ENCODE measurements around the gene BDNF. TPM values are rescaled to one million over a fixed set of nuclear protein-coding genes. Genes with fewer than 3 reads are reported as not detected.
"Not testable (repeated sequence)": the region's sequence is repeated elsewhere in the genome, so short reads cannot be mapped to it uniquely, and the experiment has no call there.

Gene BDNF
- 0.20 and 0.42 TPM in 2 replicates for total RNA-seq (2014; rRNA removed; shearing (Covaris generic))

- Histone ChIP-seq H3K36me3 (no peaks in the 10 kb centered on the region), H3K9me3 (replicated peaks) (no peaks in the 10 kb centered on the region), H3K4me3 (peak within 1 kb of the TSS; percentile 66), H3K27ac (no peak within 1 kb of the TSS), H3K4me1 (no peaks in the 10 kb centered on the region; the same call in 1 of the 2 replicates), H3K27me3 (no peaks in the 10 kb centered on the region; the same call in 1 of the 2 replicates)
- peak; percentile 13 to 41 for DNase-seq
Observed at GRCh38 chr11:27700351-27701301, at the start of gene BDNF. BDNF (minus strand) TSS chr11:27700455; CDS start chr11:27658564, 41,891 bp downstream.

GRCh38 chr11:27740362-27741013 lies 40.2 kb upstream of the BDNF start:
- no peaks in the 10 kb centered on the region; the same call in 1 of the 2 replicates for H3K27me3 ChIP-seq

GRCh38 chr11:27735281-27735680 lies 35.0 kb upstream of the BDNF start:
- H3K9me3 ChIP-seq (replicated peaks), result no peaks in the 10 kb centered on the region
- no peaks in the 10 kb centered on the region for H3K36me3 ChIP-seq
- H3K27me3 ChIP-seq, result no peaks in the 10 kb centered on the region
- no peak overlapping the region for H3K4me3 ChIP-seq
- H3K4me1 ChIP-seq, result no peaks in the 10 kb centered on the region
- DNase-seq, result no peak
- no peak overlapping the region for H3K27ac ChIP-seq

More at GRCh38 chr11:27740362-27741013, 40.2 kb upstream of the BDNF start:
- Histone ChIP-seq H3K4me1 (no peaks in the 10 kb centered on the region), H3K36me3 (no peaks in the 10 kb centered on the region), H3K4me3 (no peak overlapping the region), H3K9me3 (replicated peaks) (no peaks in the 10 kb centered on the region), H3K27ac (no peak overlapping the region)
- no peak for DNase-seq

- H3K9me3 ChIP-seq (replicated peaks); DNase-seq; H3K4me1 ChIP-seq; H3K27me3 ChIP-seq; H3K4me3 ChIP-seq; H3K36me3 ChIP-seq; H3K27ac ChIP-seq: not testable (repeated sequence)
Observed at GRCh38 chr11:27731803-27732202, 31.5 kb upstream of the BDNF start.

GRCh38 chr11:27726981-27727380 lies 26.7 kb upstream of the BDNF start:
- Histone ChIP-seq H3K27me3 (no peaks in the 10 kb centered on the region), H3K4me3 (no peak overlapping the region), H3K9me3 (replicated peaks) (no peaks in the 10 kb centered on the region), H3K4me1 (no peaks in the 10 kb centered on the region), H3K36me3 (no peaks in the 10 kb centered on the region), H3K27ac (no peak overlapping the region)
- no peak for DNase-seq

GRCh38 chr11:27723687-27724086 lies 23.4 kb upstream of the BDNF start:
- no peak overlapping the region for H3K27ac ChIP-seq

GRCh38 chr11:27722953-27723344 lies 22.7 kb upstream of the BDNF start:
- no peak overlapping the region for H3K4me3 ChIP-seq
- H3K27me3 ChIP-seq, result no peaks in the 10 kb centered on the region
- 0 out of 2 replicates have a peak, but pooled peaks cover under 1% of the 10 kb centered on the region for H3K4me1 ChIP-seq
- no peaks in the 10 kb centered on the region for H3K9me3 ChIP-seq (replicated peaks)
- no peak overlapping the region for H3K27ac ChIP-seq
- H3K36me3 ChIP-seq, result no peaks in the 10 kb centered on the region
- DNase-seq, result no peak

More at GRCh38 chr11:27723687-27724086, 23.4 kb upstream of the BDNF start:
- Histone ChIP-seq H3K9me3 (replicated peaks) (no peaks in the 10 kb centered on the region), H3K27me3 (no peaks in the 10 kb centered on the region), H3K4me1 (no peaks in the 10 kb centered on the region), H3K4me3 (no peak overlapping the region), H3K36me3 (no peaks in the 10 kb centered on the region)
- DNase-seq, result no peak

GRCh38 chr11:27722117-27722952 lies 22.1 kb upstream of the BDNF start:
- DNase-seq, result no peak
- Histone ChIP-seq H3K27ac (no peak overlapping the region), H3K9me3 (replicated peaks) (no peaks in the 10 kb centered on the region), H3K27me3 (no peaks in the 10 kb centered on the region), H3K4me1 (0 out of 2 replicates have a peak, but pooled peaks cover 4% of the 10 kb centered on the region), H3K36me3 (no peaks in the 10 kb centered on the region), H3K4me3 (no peak overlapping the region)

GRCh38 chr11:27721264-27722116 lies 21.2 kb upstream of the BDNF start:
- Histone ChIP-seq H3K27me3 (no peaks in the 10 kb centered on the region), H3K4me3 (no peak overlapping the region), H3K4me1 (0 out of 2 replicates have a peak, but pooled peaks cover 4% of the 10 kb centered on the region), H3K27ac (no peak overlapping the region), H3K36me3 (no peaks in the 10 kb centered on the region), H3K9me3 (replicated peaks) (no peaks in the 10 kb centered on the region)
- DNase-seq, result no peak

GRCh38 chr11:27720277-27720830 lies 20.1 kb upstream of the BDNF start:
- Histone ChIP-seq H3K4me1 (0 out of 2 replicates have a peak, but pooled peaks cover 4% of the 10 kb centered on the region), H3K9me3 (replicated peaks) (no peaks in the 10 kb centered on the region), H3K27me3 (no peaks in the 10 kb centered on the region), H3K4me3 (no peak overlapping the region), H3K27ac (no peak overlapping the region), H3K36me3 (no peaks in the 10 kb centered on the region)
- DNase-seq, result peak; percentile 24 to 56

GRCh38 chr11:27719546-27719925 lies 19.3 kb upstream of the BDNF start:
- Histone ChIP-seq H3K9me3 (replicated peaks) (no peaks in the 10 kb centered on the region), H3K4me1 (0 out of 2 replicates have a peak, but pooled peaks cover 4% of the 10 kb centered on the region), H3K4me3 (peak overlapping the region; percentile 55), H3K27ac (no peak overlapping the region), H3K27me3 (no peaks in the 10 kb centered on the region), H3K36me3 (no peaks in the 10 kb centered on the region)
- DNase-seq, result no peak

- Histone ChIP-seq H3K36me3 (no peaks in the 10 kb centered on the region), H3K27me3 (no peaks in the 10 kb centered on the region), H3K27ac (no peak overlapping the region), H3K4me1 (0 out of 2 replicates have a peak, but pooled peaks cover 4% of the 10 kb centered on the region), H3K9me3 (replicated peaks) (no peaks in the 10 kb centered on the region), H3K4me3 (peak overlapping the region; percentile 55)
- DNase-seq, result peak; percentile 15 to 31
Observed at GRCh38 chr11:27718863-27719545, 18.7 kb upstream of the BDNF start.

- Histone ChIP-seq H3K36me3 (no peaks in the 10 kb centered on the region), H3K4me3 (peak overlapping the region; percentile 55), H3K27me3 (0 out of 2 replicates have a peak, but pooled peaks cover 2% of the 10 kb centered on the region), H3K4me1 (0 out of 2 replicates have a peak, but pooled peaks cover 4% of the 10 kb centered on the region), H3K27ac (no peak overlapping the region), H3K9me3 (replicated peaks) (no peaks in the 10 kb centered on the region)
- peak; percentile 10 to 18 for DNase-seq
Observed at GRCh38 chr11:27718346-27718862, 18.1 kb upstream of the BDNF start.
